H1 (cell line): ENCODE data around the gene NDEL1. TPM values are rescaled to one million over a fixed set of nuclear protein-coding genes. Genes with fewer than 3 reads are reported as not detected.

ENCODE experiments used
- CTCF ChIA-PET: fragments of 300-600 bp; sonication (Branson Sonifier 250); formaldehyde crosslinking; loops from one replicate; lab custom pipeline; 2021; ENCODE audit not compliant: partially characterized antibody; lab: Charles Lee
- POLR2A ChIA-PET: fragments of 300-600 bp; sonication (Branson Sonifier 250); formaldehyde crosslinking; loops from one replicate; lab custom pipeline; 2021; ENCODE audit warnings: inconsistent platforms; ENCODE audit not compliant: partially characterized antibody; lab: Charles Lee
- DNase-seq, 2 experiments: peaks; one replicate each; pipeline versions ENCODE4 v3.0.0 to v3.0.0-alpha.2; 2010 to 2022; ENCODE audit warnings: low spot score in 2 of 2, low read depth in 1 of 2, mixed read lengths in 1 of 2
- FAIRE-seq: peaks from 2 replicates; lab custom pipeline; 2011; peaks lifted over from hg19 to GRCh38; lab: Jason Lieb, UNC
- H2AFZ ChIP-seq: 2 replicates; pipeline ENCODE4 v1.8.1; 2012; ENCODE audit warnings: low read length, inconsistent platforms
- H2AK5ac ChIP-seq: 2 replicates; pipeline ENCODE4 v1.6.1; 2013; ENCODE audit warnings: low read depth, low read length
- H2BK120ac ChIP-seq: replicated peaks from 2 replicates; pipeline ENCODE3; 2013; ENCODE audit warnings: low read depth, low read length, inconsistent platforms
- H2BK12ac ChIP-seq: 2 replicates; pipeline ENCODE4 v1.6.1; 2013; ENCODE audit warnings: low read depth, low read length
- H2BK15ac ChIP-seq: 2 replicates; pipeline ENCODE4 v1.6.1; 2013; ENCODE audit warnings: low read length
- H2BK20ac ChIP-seq: 2 replicates; pipeline ENCODE4 v1.6.1; 2013; ENCODE audit warnings: low read length
- H2BK5ac ChIP-seq: 2 replicates; pipeline ENCODE4 v1.6.1; 2013; ENCODE audit warnings: low read depth, low read length
- H3K14ac ChIP-seq: 2 replicates; pipeline ENCODE4 v1.6.1; 2013; ENCODE audit warnings: inconsistent platforms; ENCODE audit not compliant: insufficient read length
- H3K18ac ChIP-seq: 2 replicates; pipeline ENCODE4 v1.6.1; 2013; ENCODE audit warnings: low read length; ENCODE audit errors: extremely low read depth
- H3K23ac ChIP-seq: 2 replicates; pipeline ENCODE4 v1.6.1; 2013; ENCODE audit warnings: inconsistent platforms; ENCODE audit not compliant: insufficient read length
- H3K23me2 ChIP-seq: 2 replicates; pipeline ENCODE4 v1.6.1; 2013; ENCODE audit warnings: low read depth, low read length
- H3K27ac ChIP-seq: 2 replicates; pipeline ENCODE4 v1.6.1; 2011; ENCODE audit warnings: low read depth, low read length, inconsistent platforms
- H3K27me3 ChIP-seq, 4 experiments: replicated peaks in 1 of 4; 1 replicate in 1 of 4; 2 replicates in 3 of 4; pipeline versions ENCODE4 v1.6.1 to v1.8.1; 2011 to 2013; ENCODE audit warnings: low read length in 3 of 4, mild to moderate bottlenecking in 3 of 4, inconsistent platforms in 2 of 4, mixed read lengths in 2 of 4, moderate library complexity in 1 of 4; ENCODE audit not compliant: control insufficient read depth in 3 of 4, insufficient read depth in 3 of 4; ENCODE audit errors: extremely low read depth in 1 of 4
- H3K36me3 ChIP-seq, 4 experiments: 2 replicates each; pipeline versions ENCODE4 v1.6.1 to v1.8.1; 2011 to 2013; ENCODE audit warnings: mild to moderate bottlenecking in 4 of 4, low read length in 3 of 4, moderate library complexity in 2 of 4, control low read depth in 1 of 4, inconsistent platforms in 1 of 4; ENCODE audit not compliant: insufficient read depth in 4 of 4, control insufficient read depth in 2 of 4
- H3K4ac ChIP-seq: replicated peaks from 2 replicates; pipeline ENCODE3; 2013; ENCODE audit warnings: low read length, low read depth, mixed read lengths, inconsistent platforms; ENCODE audit not compliant: insufficient read length
- H3K4me1 ChIP-seq, 4 experiments: replicated peaks in 1 of 4; 1 replicate in 1 of 4; 2 replicates in 3 of 4; pipeline versions ENCODE4 v1.6.1 to v1.8.1; 2011 to 2013; ENCODE audit warnings: low read length in 3 of 4, inconsistent platforms in 2 of 4, mixed read lengths in 1 of 4; ENCODE audit not compliant: insufficient read depth in 4 of 4, control insufficient read depth in 3 of 4
- H3K4me2 ChIP-seq, 2 experiments: 2 replicates each; pipeline versions ENCODE4 v1.6.1 to v1.8.1; 2011 to 2013; ENCODE audit warnings: low read depth in 2 of 2, low read length in 2 of 2, control low read depth in 1 of 2, inconsistent platforms in 1 of 2, mild to moderate bottlenecking in 1 of 2; ENCODE audit not compliant: insufficient read depth in 1 of 2
- H3K4me3 ChIP-seq, 4 experiments: fragments of 200-600, 300-600 bp in 1 of 4; sonication (generic), shearing (Covaris generic), sonication (Bioruptor Twin) in 1 of 4; 2 replicates each; pipeline versions ENCODE4 v1.5.1 to v1.8.1; 2011 to 2016; ENCODE audit warnings: low read length in 4 of 4, low read depth in 3 of 4, control low read depth in 2 of 4, inconsistent platforms in 2 of 4, mild to moderate bottlenecking in 2 of 4, mixed read lengths in 1 of 4, moderate library complexity in 1 of 4; ENCODE audit not compliant: insufficient read depth in 2 of 4; ENCODE audit errors: extremely low read depth in 1 of 4
- H3K56ac ChIP-seq: replicated peaks from 2 replicates; pipeline ENCODE3; 2013; ENCODE audit warnings: low read depth, mild to moderate bottlenecking, mixed read lengths, low read length, inconsistent platforms; ENCODE audit not compliant: insufficient read length
- H3K79me1 ChIP-seq: 2 replicates; pipeline ENCODE4 v1.6.1; 2013; ENCODE audit warnings: low read depth, low read length, control low read depth
- H3K79me2 ChIP-seq, 2 experiments: 2 replicates each; pipeline versions ENCODE4 v1.6.1 to v1.8.1; 2012 to 2013; ENCODE audit warnings: low read length in 2 of 2, mild to moderate bottlenecking in 2 of 2, inconsistent platforms in 1 of 2; ENCODE audit not compliant: insufficient read depth in 2 of 2, control insufficient read depth in 1 of 2
- H3K9ac ChIP-seq, 4 experiments: replicated peaks in 1 of 4; 1 replicate in 1 of 4; 2 replicates in 3 of 4; pipeline versions ENCODE4 v1.6.1 to v1.8.1; 2011 to 2013; ENCODE audit warnings: low read depth in 3 of 4, low read length in 3 of 4, control low read depth in 2 of 4, mild to moderate bottlenecking in 2 of 4, moderate library complexity in 2 of 4, inconsistent platforms in 1 of 4; ENCODE audit errors: extremely low read depth in 1 of 4
- H3K9me3 ChIP-seq, 2 experiments: 2 replicates each; pipeline versions ENCODE4 v1.6.1 to v1.8.1; 2012 to 2013; ENCODE audit warnings: mild to moderate bottlenecking in 2 of 2, moderate library complexity in 2 of 2, control low read depth in 1 of 2, inconsistent platforms in 1 of 2, low read depth in 1 of 2, low read length in 1 of 2, mixed read lengths in 1 of 2; ENCODE audit not compliant: insufficient read depth in 2 of 2
- H4K20me1 ChIP-seq, 2 experiments: replicated peaks in 1 of 2; 2 replicates each; pipeline versions ENCODE3 to v1.8.1; 2011 to 2013; ENCODE audit warnings: inconsistent platforms in 2 of 2, low read length in 2 of 2, mild to moderate bottlenecking in 1 of 2; ENCODE audit not compliant: insufficient read depth in 2 of 2, control insufficient read depth in 1 of 2
- H4K5ac ChIP-seq: 2 replicates; pipeline ENCODE4 v1.6.1; 2013; ENCODE audit warnings: low read length, low read depth, mixed read lengths, inconsistent platforms; ENCODE audit not compliant: insufficient read length
- H4K8ac ChIP-seq: 2 replicates; pipeline ENCODE4 v1.8.0; 2013; ENCODE audit warnings: mild to moderate bottlenecking, moderate library complexity, low read length, inconsistent platforms; ENCODE audit not compliant: insufficient read depth; ENCODE audit errors: extremely low read depth
- H4K91ac ChIP-seq: replicated peaks from 2 replicates; pipeline ENCODE3; 2013; ENCODE audit warnings: low read length, mixed read lengths, inconsistent platforms; ENCODE audit not compliant: insufficient read length
- ASH2L ChIP-seq: fragments of 200-600, 300-600 bp; sonication (generic); IDR thresholded peaks from one replicate; pipeline ENCODE4 v1.7.1; 2017; ENCODE audit warnings: low read length
- CREB1 ChIP-seq: IDR thresholded peaks from 2 replicates; pipeline ENCODE4 v1.6.1; 2012; ENCODE audit warnings: inconsistent platforms
- EGR1 ChIP-seq: IDR thresholded peaks from 2 replicates; pipeline ENCODE4 v1.6.1; 2011; ENCODE audit warnings: low read depth, low read length, borderline replicate concordance
- FOSL1 ChIP-seq: IDR thresholded peaks from 2 replicates; pipeline ENCODE4 v1.6.1; 2011; ENCODE audit warnings: mild to moderate bottlenecking, low read depth, low read length, moderate library complexity; ENCODE audit not compliant: insufficient read depth
- RXRA ChIP-seq: IDR thresholded peaks from 2 replicates; pipeline ENCODE4 v1.6.1; 2011; ENCODE audit warnings: low read depth, mild to moderate bottlenecking, low read length, moderate library complexity; ENCODE audit not compliant: insufficient read depth
- ZNF274 ChIP-seq: IDR thresholded peaks from 2 replicates; pipeline ENCODE4 v1.7.0; 2012; ENCODE audit warnings: low read length, borderline replicate concordance; ENCODE audit errors: extremely low read depth
- WGBS, 2 experiments: shearing (Covaris generic) in 1 of 2; methylation state at CpG; one replicate each; pipeline versions ENCODE4 v1.1.6 to v1.1.7; 2013 to 2015; ENCODE audit warnings: low lambda C conversion rate in 2 of 2, mixed read lengths in 2 of 2, inconsistent platforms in 1 of 2, low coverage in 1 of 2, missing lambda C conversion rate in 1 of 2; ENCODE audit not compliant: insufficient replicate concordance in 2 of 2, insufficient coverage in 1 of 2, insufficient read length in 1 of 2; ENCODE audit errors: extremely low coverage in 1 of 2, missing lambda C conversion rate in 1 of 2; 5-methylcytosine and 5-hydroxymethylcytosine counted together
- polyA plus RNA-seq, 7 experiments: library from polyadenylated mRNA; depleted of rRNA in 3 of 7; stranded (reverse) in 5 of 7; unstranded in 2 of 7; fragments of >200 nt in 5 of 7; fragments of 200-250 nt in 2 of 7; gene quantifications; 1 replicate in 5 of 7; 2 replicates in 1 of 7; 4 replicates in 1 of 7; pipeline versions ENCODE4 v1.2.1 to v1.2.3, GENCODE V29; 2011 to 2013; ENCODE audit warnings: missing spikeins in 2 of 7, mixed read lengths in 2 of 7
- total RNA-seq: library from RNA; stranded (reverse); fragmentation: NEBNext Ultra II Directional; extraction: Animal tissue kit (Norgen Biotek cat#: 25700); gene quantifications from 2 replicates; pipeline ENCODE4 v1.2.1, GENCODE V29; 2021

Gene NDEL1
- total and polyA plus RNA-seq, 2 of the 8 experiments (the other 6 are each of a cell fraction or from before 2014, with no cell fraction given) = 31.1 to 32.9 TPM

GRCh38 chr17:8487130-8487645 is 51.5 kb downstream of the NDEL1 start:
- no peak overlapping the region for H2BK15ac ChIP-seq
- no peak for DNase-seq
- no peak overlapping the region for H2AFZ ChIP-seq
- H3K56ac ChIP-seq = no peak overlapping the region
- H4K5ac ChIP-seq = no peak overlapping the region
- no peak overlapping the region for H3K4me2 ChIP-seq
- H2BK120ac ChIP-seq = no peak overlapping the region
- no peaks in the 10 kb centered on the region for H3K23me2 ChIP-seq
- H3K9ac ChIP-seq = no peak overlapping the region
- FAIRE-seq = no peak
- no peak overlapping the region for H2BK20ac ChIP-seq
- H3K14ac ChIP-seq = no peak overlapping the region
- H3K79me1 ChIP-seq = no peaks in the 10 kb centered on the region
- TF ChIP-seq ASH2L = no peak
- no peak for TF ChIP-seq CREB1
- no peak for TF ChIP-seq RXRA
- TF ChIP-seq FOSL1 = no peak
- TF ChIP-seq ZNF274 = no peak
- no peak for TF ChIP-seq EGR1
- no peak overlapping the region for H3K18ac ChIP-seq
- H2BK12ac ChIP-seq = no peak overlapping the region
- no peak overlapping the region for H4K91ac ChIP-seq
- H3K9me3 ChIP-seq = no peaks in the 10 kb centered on the region
- peak overlapping the region; percentile 16; the same call in 1 of the 2 replicates for H4K8ac ChIP-seq
- ChIA-PET CTCF (interaction anchor here (0.5 to 2.2 kb wide), 4 partner anchors 9 to 1495 kb away, joined by 3 to 9 read pairs (median 4); no protein-coding TSS in a partner anchor), POLR2A (interaction anchor here (1.2 kb wide), 1 partner anchor 22 kb away, joined by 3 read pairs; no protein-coding TSS in a partner anchor)
- H3K4me1 ChIP-seq = no peaks in the 10 kb centered on the region
- H3K79me2 ChIP-seq = no peaks in the 10 kb centered on the region
- H2AK5ac ChIP-seq = no peak overlapping the region
- no peak overlapping the region for H2BK5ac ChIP-seq
- peaks cover 53 to 96% (median 72%) of the 10 kb centered on the region in 4 experiments for H3K36me3 ChIP-seq
- H3K4me3 ChIP-seq = no peak overlapping the region
- 84% methylated on average over 19 of the region's 19 CpGs; no CpG with 5 or more reads in 1 of the 2 experiments for WGBS, 2 experiments
- peaks cover 3 to 4% of the 10 kb centered on the region in 2 experiments for H4K20me1 ChIP-seq
- H3K27me3 ChIP-seq = no peaks in the 10 kb centered on the region
- H3K23ac ChIP-seq = no peak overlapping the region
- no peak overlapping the region for H3K4ac ChIP-seq
- H3K27ac ChIP-seq = no peak overlapping the region
